Measurements from ENCODE around the gene ONECUT2. TPM values are rescaled to one million over a fixed set of nuclear protein-coding genes. Genes with fewer than 3 reads are reported as not detected.

The ONECUT2 gene
- total RNA-seq, 4 donors from 2014 or later = under 0.01 to 0.06 (median under 0.01) TPM; not detected in 1

GRCh38 chr18:57431467-57432080 is 3.6 kb upstream of the ONECUT2 start:
- H3K9me3 ChIP-seq = peaks cover 0 to 18% (median 6%) of the 10 kb centered on the region in 4 donors
- H3K36me3 ChIP-seq = no peaks in the 10 kb centered on the region
- H3K4me1 ChIP-seq = peaks cover 15 to 58% (median 49%) of the 10 kb centered on the region in 4 donors
- intact Hi-C loops (cut with DNase I) = no loop called here
- no peak overlapping the region for H3K4me3 ChIP-seq
- WGBS = 9% methylated on average over 12 of the region's 12 CpGs
- peaks cover 12 to 97% (median 85%) of the 10 kb centered on the region in 4 donors for H3K27me3 ChIP-seq
- TF ChIP-seq CTCF (IDR thresholded peaks at IDR 0.05) (no peak), POLR2A (IDR thresholded peaks at IDR 0.05; ENCODE audit: low read depth) (no peak), EP300 (IDR thresholded peaks at IDR 0.05) (no peak), POLR2AphosphoS5 (IDR thresholded peaks at IDR 0.05) (no peak)
- no peak for DNase-seq (ENCODE audit: extremely low spot score)
- no peak overlapping the region for H3K27ac ChIP-seq (replicated peaks in 1 of 4)

GRCh38 chr18:57432140-57432539 is 3.0 kb upstream of the ONECUT2 start:
- Histone ChIP-seq H3K4me1 (peaks cover 21 to 64% (median 55%) of the 10 kb centered on the region in 4 donors), H3K9me3 (peaks cover 0 to 16% (median 6%) of the 10 kb centered on the region in 4 donors), H3K36me3 (no peaks in the 10 kb centered on the region), H3K4me3 (no peak overlapping the region), H3K27me3 (peaks cover 12 to 97% (median 84%) of the 10 kb centered on the region in 4 donors), H3K27ac (replicated peaks in 1 of 4) (no peak overlapping the region)
- TF ChIP-seq POLR2A (IDR thresholded peaks at IDR 0.05; ENCODE audit: low read depth) = no peak
- TF ChIP-seq CTCF (IDR thresholded peaks at IDR 0.05) = no peak
- TF ChIP-seq POLR2AphosphoS5 (IDR thresholded peaks at IDR 0.05) = no peak
- TF ChIP-seq EP300 (IDR thresholded peaks at IDR 0.05) = no peak
- WGBS = 23% methylated on average over 4 of the region's 4 CpGs
- no peak for DNase-seq (ENCODE audit: extremely low spot score)
- intact Hi-C loops (cut with DNase I) = no loop called here

GRCh38 chr18:57432751-57433400 is 2.3 kb upstream of the ONECUT2 start:
- no peak for TF ChIP-seq POLR2AphosphoS5 (IDR thresholded peaks at IDR 0.05)
- no peak for TF ChIP-seq POLR2A (IDR thresholded peaks at IDR 0.05; ENCODE audit: low read depth)
- no peak for TF ChIP-seq CTCF (IDR thresholded peaks at IDR 0.05)
- no peak for TF ChIP-seq EP300 (IDR thresholded peaks at IDR 0.05)
- intact Hi-C loops (cut with DNase I) = no loop called here
- Histone ChIP-seq H3K4me1 (peaks cover 28 to 65% (median 56%) of the 10 kb centered on the region in 4 donors), H3K9me3 (peaks cover 0 to 9% (median 3%) of the 10 kb centered on the region in 4 donors), H3K36me3 (no peaks in the 10 kb centered on the region), H3K27ac (replicated peaks in 1 of 4) (no peak overlapping the region), H3K4me3 (no peak overlapping the region), H3K27me3 (peaks cover 12 to 97% (median 84%) of the 10 kb centered on the region in 4 donors)
- no peak for DNase-seq (ENCODE audit: extremely low spot score)
- WGBS = 7% methylated on average over 9 of the region's 9 CpGs

- Histone ChIP-seq H3K4me1 (peaks cover 34 to 65% (median 56%) of the 10 kb centered on the region in 4 donors), H3K27ac (replicated peaks in 1 of 4) (no peak overlapping the region), H3K36me3 (no peaks in the 10 kb centered on the region), H3K4me3 (no peak overlapping the region), H3K9me3 (peaks cover 0 to 5% (median 2%) of the 10 kb centered on the region in 4 donors), H3K27me3 (peaks cover 12 to 97% (median 84%) of the 10 kb centered on the region in 4 donors)
- 6% methylated on average over 6 of the region's 6 CpGs for WGBS
- intact Hi-C loops (cut with DNase I) = no loop called here
- no peak for DNase-seq (ENCODE audit: extremely low spot score)
- no peak for TF ChIP-seq EP300 (IDR thresholded peaks at IDR 0.05)
Observed at GRCh38 chr18:57433482-57433881, 1.7 kb upstream of the ONECUT2 start.

- H3K9me3 ChIP-seq = no peaks in the 10 kb centered on the region
- 5% methylated on average over 24 of the region's 25 CpGs for WGBS
- peaks cover 40 to 65% (median 57%) of the 10 kb centered on the region in 4 donors for H3K4me1 ChIP-seq
- no peak overlapping the region for H3K27ac ChIP-seq (replicated peaks in 1 of 4)
- H3K4me3 ChIP-seq = peak overlapping the region; percentile 56 to 69 (median 58)
- TF ChIP-seq CTCF (IDR thresholded peaks at IDR 0.05) (no peak), EP300 (IDR thresholded peaks at IDR 0.05) (no peak), POLR2A (IDR thresholded peaks at IDR 0.05; ENCODE audit: low read depth) (no peak), POLR2AphosphoS5 (IDR thresholded peaks at IDR 0.05) (no peak)
- H3K36me3 ChIP-seq = no peaks in the 10 kb centered on the region
- intact Hi-C loops (cut with DNase I) = no loop called here
- no peak for DNase-seq (ENCODE audit: extremely low spot score)
- H3K27me3 ChIP-seq = peaks cover 9 to 97% (median 85%) of the 10 kb centered on the region in 4 donors
Observed at GRCh38 chr18:57433934-57434535, 1.1 kb upstream of the ONECUT2 start.

Data from esophagus muscularis mucosa (tissue), 4 donors.